ENCODE measurements around the gene FGFR3.

DNA sequence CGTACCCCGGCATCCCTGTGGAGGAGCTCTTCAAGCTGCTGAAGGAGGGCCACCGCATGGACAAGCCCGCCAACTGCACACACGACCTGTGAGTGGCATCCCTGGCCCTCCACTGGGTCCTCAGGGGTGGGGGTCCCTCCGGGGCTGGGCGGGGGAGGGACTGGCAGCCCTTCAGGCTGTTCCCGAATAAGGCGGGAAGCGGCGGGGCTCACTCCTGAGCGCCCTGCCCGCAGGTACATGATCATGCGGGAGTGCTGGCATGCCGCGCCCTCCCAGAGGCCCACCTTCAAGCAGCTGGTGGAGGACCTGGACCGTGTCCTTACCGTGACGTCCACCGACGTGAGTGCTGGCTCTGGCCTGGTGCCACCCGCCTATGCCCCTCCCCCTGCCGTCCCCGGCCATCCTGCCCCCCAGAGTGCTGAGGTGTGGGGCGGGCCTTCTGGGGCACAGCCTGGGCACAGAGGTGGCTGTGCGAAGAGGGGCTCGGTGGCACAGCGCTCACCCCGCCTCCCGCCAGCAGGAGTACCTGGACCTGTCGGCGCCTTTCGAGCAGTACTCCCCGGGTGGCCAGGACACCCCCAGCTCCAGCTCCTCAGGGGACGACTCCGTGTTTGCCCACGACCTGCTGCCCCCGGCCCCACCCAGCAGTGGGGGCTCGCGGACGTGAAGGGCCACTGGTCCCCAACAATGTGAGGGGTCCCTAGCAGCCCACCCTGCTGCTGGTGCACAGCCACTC lies 13.7 kb downstream of the FGFR3 start:
- TF ChIP-seq EP300 (IDR thresholded peaks at IDR 0.05; ENCODE audit: low read length) (no peak), CHD2 (IDR thresholded peaks at IDR 0.05; ENCODE audit: low read depth, low read length) (no peak), MYC (IDR thresholded peaks at IDR 0.05; ENCODE audit: low read depth, low read length) (no peak), MYC (CRISPR knock-in tag; IDR thresholded peaks at IDR 0.05; ENCODE audit: borderline replicate concordance, low read depth) (no peak)
